Mucosa of descending colon (tissue), 3 donors: ENCODE measurements around the gene KCNH6. TPM values are rescaled to one million over a fixed set of nuclear protein-coding genes. Genes with fewer than 3 reads are reported as not detected.

Experiments
- ATAC-seq: fragments of 200-7000 bp; cut with Tn5 transposase; one replicate; pipeline ENCODE4 v1.9.1; 2020; ENCODE audit warnings: mild to moderate bottlenecking, moderate library complexity
- DNase-seq, 3 donors: peaks; one replicate each; pipeline ENCODE4 v3.0.0-alpha.2; 2020
- H3K36me3 ChIP-seq: fragments of 200-600 bp; one replicate; pipeline ENCODE4 v1.8.0; 2021; ENCODE audit warnings: low read depth, mild to moderate bottlenecking
- H3K4me1 ChIP-seq: fragments of 200-600 bp; one replicate; pipeline ENCODE4 v1.8.0; 2021; ENCODE audit warnings: low read depth, mild to moderate bottlenecking
- H3K4me3 ChIP-seq: fragments of 200-600 bp; one replicate; pipeline ENCODE4 v1.8.0; 2021; ENCODE audit warnings: mild to moderate bottlenecking
- H3K9me3 ChIP-seq: fragments of 200-600 bp; one replicate; pipeline ENCODE4 v1.8.0; 2021; ENCODE audit warnings: mild to moderate bottlenecking
- intact Hi-C, 2 donors: fragments of 100-400 bp; cut with DNase I in 1 of 2; cut with micrococcal nuclease in 1 of 2; formaldehyde crosslinking; loops; one replicate each; pipeline versions ENCODE4 v1.11.0 to v1.11.1; 2022; cut with DNase I, micrococcal nuclease
- total RNA-seq, 3 donors: library from RNA; stranded (reverse); fragmentation: NEBNext Ultra II Directional in 2 of 3; extraction: Animal tissue kit (Norgen Biotek cat#: 25700) in 2 of 3; gene quantifications; one replicate each; pipeline versions ENCODE4 v1.2.1 to v1.2.4, GENCODE V29; 2021 to 2023
- TF ChIP-seq, protein P1 (sequence below): fragments of 200-600 bp; IDR thresholded peaks from one replicate; pipeline ENCODE4 v1.8.0; 2022; ENCODE audit warnings: antibody characterized with exemption, mild to moderate bottlenecking
- donor health status: DM: no; HTN: no; CAD: no; lungs with moderate emphysema.
- donor health status: DM: no; HTN: no; CAD: no.
- donor health status: DM: no; HTN: yes; CAD: no.

The KCNH6 gene
- total RNA-seq, 3 donors from 2014 or later, result 0.58 to 0.64 TPM; not detected in 1

DNA sequence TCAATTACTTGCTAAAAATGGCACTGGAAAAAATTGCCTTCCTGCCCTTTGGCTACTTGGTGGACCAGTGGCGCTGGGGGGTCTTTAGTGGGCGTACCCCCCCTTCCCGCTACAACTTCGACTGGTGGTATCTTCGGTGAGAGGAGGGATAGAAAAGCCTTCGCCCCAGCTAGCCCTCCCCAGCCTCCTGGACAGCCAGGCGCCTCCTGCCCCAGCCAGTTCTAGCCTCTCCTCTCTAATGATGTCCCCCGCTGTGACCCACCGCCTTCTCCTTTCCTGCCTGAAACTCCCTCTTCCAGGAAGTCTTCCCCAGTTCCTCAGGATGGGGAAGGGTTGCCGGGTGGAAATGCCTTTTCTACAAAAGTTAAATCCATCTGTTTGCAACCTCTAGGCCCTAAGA is 40.1 kb upstream of the KCNH6 start:
- H3K36me3 ChIP-seq, result no peaks in the 10 kb centered on the region
- intact Hi-C loops, result no loop called here

DNA sequence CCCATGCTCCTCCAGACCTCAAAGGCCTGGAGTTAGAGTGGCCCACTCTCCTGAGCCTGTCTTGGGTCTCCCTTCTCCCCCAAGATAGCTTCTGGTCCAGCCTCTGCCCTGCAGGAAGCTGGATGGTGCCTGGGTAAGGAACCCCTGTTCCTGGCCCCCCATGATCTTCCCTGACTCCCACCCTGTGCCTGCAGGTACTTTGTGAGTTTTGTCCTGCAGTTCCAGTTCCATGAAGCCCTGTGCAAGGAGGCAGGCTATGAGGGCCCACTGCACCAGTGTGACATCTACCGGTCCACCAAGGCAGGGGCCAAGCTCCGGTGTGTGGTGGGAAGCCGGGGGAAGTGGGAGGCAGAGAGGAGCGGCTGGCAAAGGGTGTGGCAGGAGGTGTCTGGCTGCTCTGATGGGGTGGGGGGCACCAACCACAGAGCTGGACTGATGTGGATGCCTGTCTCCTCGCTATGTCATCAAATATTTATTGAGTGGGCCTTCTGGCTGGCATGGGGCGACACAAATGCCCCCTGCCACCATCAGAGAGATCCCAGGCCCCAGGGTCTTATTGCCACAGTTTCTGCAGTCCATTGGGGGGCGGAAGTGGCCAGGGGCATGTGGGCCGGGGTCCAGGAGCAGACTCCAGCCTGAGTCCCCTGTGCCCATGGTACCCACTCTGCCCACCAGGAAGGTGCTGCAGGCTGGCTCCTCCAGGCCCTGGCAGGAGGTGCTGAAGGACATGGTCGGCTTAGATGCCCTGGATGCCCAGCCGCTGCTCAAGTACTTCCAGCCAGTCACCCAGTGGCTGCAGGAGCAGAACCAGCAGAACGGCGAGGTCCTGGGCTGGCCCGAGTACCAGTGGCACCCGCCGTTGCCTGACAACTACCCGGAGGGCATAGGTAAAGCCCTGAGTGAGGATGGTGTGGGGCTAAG is 39.2 kb upstream of the KCNH6 start:
- Histone ChIP-seq H3K9me3 (no peaks in the 10 kb centered on the region), H3K36me3 (no peaks in the 10 kb centered on the region), H3K4me1 (peaks cover 2% of the 10 kb centered on the region), H3K4me3 (no peak overlapping the region)
- ATAC-seq (no peak), DNase-seq (no peak)
- intact Hi-C loops, result no loop called here
- TF ChIP-seq, protein P1, sequence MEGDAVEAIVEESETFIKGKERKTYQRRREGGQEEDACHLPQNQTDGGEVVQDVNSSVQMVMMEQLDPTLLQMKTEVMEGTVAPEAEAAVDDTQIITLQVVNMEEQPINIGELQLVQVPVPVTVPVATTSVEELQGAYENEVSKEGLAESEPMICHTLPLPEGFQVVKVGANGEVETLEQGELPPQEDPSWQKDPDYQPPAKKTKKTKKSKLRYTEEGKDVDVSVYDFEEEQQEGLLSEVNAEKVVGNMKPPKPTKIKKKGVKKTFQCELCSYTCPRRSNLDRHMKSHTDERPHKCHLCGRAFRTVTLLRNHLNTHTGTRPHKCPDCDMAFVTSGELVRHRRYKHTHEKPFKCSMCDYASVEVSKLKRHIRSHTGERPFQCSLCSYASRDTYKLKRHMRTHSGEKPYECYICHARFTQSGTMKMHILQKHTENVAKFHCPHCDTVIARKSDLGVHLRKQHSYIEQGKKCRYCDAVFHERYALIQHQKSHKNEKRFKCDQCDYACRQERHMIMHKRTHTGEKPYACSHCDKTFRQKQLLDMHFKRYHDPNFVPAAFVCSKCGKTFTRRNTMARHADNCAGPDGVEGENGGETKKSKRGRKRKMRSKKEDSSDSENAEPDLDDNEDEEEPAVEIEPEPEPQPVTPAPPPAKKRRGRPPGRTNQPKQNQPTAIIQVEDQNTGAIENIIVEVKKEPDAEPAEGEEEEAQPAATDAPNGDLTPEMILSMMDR, result no peak

More for the DNA sequence above, 40.1 kb upstream of the KCNH6 start:
- ATAC-seq (no peak), DNase-seq (no peak)
- no peak overlapping the region for H3K4me3 ChIP-seq
- H3K4me1 ChIP-seq, result peaks cover 10% of the 10 kb centered on the region
- H3K9me3 ChIP-seq, result no peaks in the 10 kb centered on the region
- TF ChIP-seq, protein P1, result no peak

DNA sequence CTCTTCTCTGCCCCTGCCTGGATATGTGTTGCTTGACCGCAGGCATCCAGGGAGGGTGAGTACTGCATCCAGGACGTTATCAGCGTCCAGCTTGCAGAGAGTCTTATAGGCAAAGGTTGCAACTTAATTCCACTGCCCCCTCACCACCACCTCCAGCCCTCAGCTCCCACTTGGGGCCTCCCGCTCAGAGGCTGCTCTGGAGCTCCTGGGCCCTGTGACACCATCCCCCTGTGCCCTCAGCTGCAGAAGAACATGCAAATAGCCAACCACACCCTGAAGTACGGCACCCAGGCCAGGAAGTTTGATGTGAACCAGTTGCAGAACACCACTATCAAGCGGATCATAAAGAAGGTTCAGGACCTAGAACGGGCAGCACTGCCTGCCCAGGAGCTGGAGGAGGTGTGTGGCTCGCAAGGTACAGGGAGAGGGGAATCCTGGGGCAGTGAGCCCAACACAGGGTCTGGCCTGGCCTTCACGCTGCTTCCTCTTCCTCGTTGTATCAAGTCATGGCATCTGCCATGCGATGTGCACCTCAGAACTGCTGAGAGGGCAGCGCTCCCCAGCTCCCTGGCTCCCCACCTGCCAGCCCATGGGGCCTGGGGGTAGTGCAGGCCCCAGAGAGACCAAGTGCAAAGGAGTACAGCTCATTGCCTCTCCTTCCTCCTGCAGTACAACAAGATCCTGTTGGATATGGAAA is 36.7 kb upstream of the KCNH6 start:
- Histone ChIP-seq H3K36me3 (no peaks in the 10 kb centered on the region), H3K9me3 (no peaks in the 10 kb centered on the region), H3K4me3 (no peak overlapping the region), H3K4me1 (no peaks in the 10 kb centered on the region)
- TF ChIP-seq, protein P1, result no peak
- no peak for DNase-seq
- intact Hi-C loops, result no loop called here
- no peak for ATAC-seq

DNA sequence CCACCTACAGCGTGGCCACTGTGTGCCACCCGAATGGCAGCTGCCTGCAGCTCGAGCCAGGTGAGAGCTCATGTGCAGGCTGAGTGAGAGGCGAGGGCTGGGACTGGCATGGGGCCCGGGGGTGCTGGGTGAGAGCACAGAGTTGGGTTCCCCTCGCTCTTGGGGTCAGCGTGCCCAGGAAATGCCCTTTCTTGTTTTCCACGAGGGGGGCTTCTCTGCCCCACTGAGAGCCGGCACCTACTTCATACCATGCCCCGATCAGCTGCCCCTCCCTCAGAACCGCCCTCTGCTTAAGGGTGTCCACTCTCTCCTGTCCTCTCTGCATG is 36.2 kb upstream of the KCNH6 start:
- Histone ChIP-seq H3K9me3 (no peaks in the 10 kb centered on the region), H3K36me3 (no peaks in the 10 kb centered on the region), H3K4me1 (no peaks in the 10 kb centered on the region), H3K4me3 (no peak overlapping the region)
- TF ChIP-seq, protein P1, result no peak
- ATAC-seq, result no peak
- no peak for DNase-seq
- intact Hi-C loops, result no loop called here

DNA sequence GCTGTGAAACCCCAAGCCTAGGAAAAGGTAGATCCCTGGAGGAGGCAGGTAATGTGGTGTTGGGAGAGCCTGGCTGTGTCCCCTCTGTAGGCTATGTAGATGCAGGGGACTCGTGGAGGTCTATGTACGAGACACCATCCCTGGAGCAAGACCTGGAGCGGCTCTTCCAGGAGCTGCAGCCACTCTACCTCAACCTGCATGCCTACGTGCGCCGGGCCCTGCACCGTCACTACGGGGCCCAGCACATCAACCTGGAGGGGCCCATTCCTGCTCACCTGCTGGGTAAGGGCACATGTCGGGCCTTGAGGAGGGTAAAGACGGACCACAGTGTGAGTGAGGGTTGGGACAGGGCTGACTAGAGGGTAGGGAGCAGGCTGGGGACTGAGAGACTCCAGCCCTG is 34.3 kb upstream of the KCNH6 start:
- intact Hi-C loops, result no loop called here
- TF ChIP-seq, protein P1, result no peak
- H3K9me3 ChIP-seq, result no peaks in the 10 kb centered on the region

More for the DNA sequence above, 34.3 kb upstream of the KCNH6 start:
- Histone ChIP-seq H3K4me1 (no peaks in the 10 kb centered on the region), H3K36me3 (no peaks in the 10 kb centered on the region), H3K4me3 (no peak overlapping the region)
- ATAC-seq, result no peak
- peak in 1 of 3 donors; percentile 22 for DNase-seq
